IMR-90 (cell line): ENCODE results near the gene ZNF182. TPM values are rescaled to one million over a fixed set of nuclear protein-coding genes. Genes with fewer than 3 reads are reported as not detected.
"Not testable (repeated sequence)": the region's sequence is repeated elsewhere in the genome, so short reads cannot be mapped to it uniquely, and the experiment has no call there.

ENCODE experiments used
- ATAC-seq: fragments of 200-7000 bp; cut with Tn5 transposase; 2 replicates; pipeline ENCODE4 v1.9.1; 2020; ENCODE audit warnings: low read depth, mild to moderate bottlenecking, moderate library complexity
- BruUV-seq: library from RNA; stranded (reverse); fragments of 400-500 nt; replicated peaks from 2 replicates; lab custom pipeline; 2021; lab: Mats Ljungman, UMichigan
- CTCF ChIA-PET: fragments of 300-600 bp; formaldehyde crosslinking; extraction: SDS; loops from one replicate; lab custom pipeline; 2021; ENCODE audit warnings: antibody characterized with exemption; lab: Yijun Ruan, JAX
- POLR2A ChIA-PET: fragments of 300-600 bp; sonication (Branson Sonifier 250); formaldehyde crosslinking; loops from one replicate; lab custom pipeline; 2022; ENCODE audit warnings: antibody characterized with exemption; ENCODE audit not compliant: unreplicated experiment; lab: Charles Lee
- DNase-seq: peaks from one replicate; pipeline ENCODE4 v3.0.0; 2013
- H2AFZ ChIP-seq: replicated peaks from 2 replicates; pipeline ENCODE3; 2013; ENCODE audit warnings: low read length, mild to moderate bottlenecking; ENCODE audit not compliant: poor library complexity
- H2AK5ac ChIP-seq: 2 replicates; pipeline ENCODE4 v1.6.1; 2013; ENCODE audit warnings: low read depth, low read length, inconsistent platforms
- H2AK9ac ChIP-seq: replicated peaks from 2 replicates; pipeline ENCODE3; 2013; ENCODE audit warnings: mild to moderate bottlenecking, low read depth, low read length, moderate library complexity; ENCODE audit not compliant: poor library complexity
- H2BK120ac ChIP-seq: 2 replicates; pipeline ENCODE4 v1.6.1; 2013; ENCODE audit warnings: low read depth, low read length, inconsistent platforms
- H2BK15ac ChIP-seq: 3 replicates; pipeline ENCODE4 v1.6.1; 2013; ENCODE audit warnings: low read depth, low read length, inconsistent platforms
- H2BK20ac ChIP-seq: 2 replicates; pipeline ENCODE4 v1.6.1; 2013; ENCODE audit warnings: low read depth, mild to moderate bottlenecking, inconsistent platforms, low read length, moderate library complexity
- H2BK5ac ChIP-seq: 2 replicates; pipeline ENCODE4 v1.6.1; 2013; ENCODE audit warnings: mild to moderate bottlenecking, low read depth, low read length, inconsistent platforms; ENCODE audit not compliant: poor library complexity, severe bottlenecking
- H3K14ac ChIP-seq: replicated peaks from 2 replicates; pipeline ENCODE4 v1.6.1; 2013; ENCODE audit warnings: low read depth, low read length, inconsistent platforms
- H3K18ac ChIP-seq: 2 replicates; pipeline ENCODE4 v1.6.1; 2013; ENCODE audit warnings: low read depth, low read length, control low read depth
- H3K23ac ChIP-seq: 2 replicates; pipeline ENCODE4 v1.6.1; 2013; ENCODE audit warnings: low read depth, low read length, inconsistent platforms
- H3K27ac ChIP-seq: 2 replicates; pipeline ENCODE4 v1.5.1; 2013; ENCODE audit warnings: mild to moderate bottlenecking, control low read depth, low read length; ENCODE audit not compliant: insufficient read depth
- H3K27me3 ChIP-seq: 2 replicates; pipeline ENCODE4 v1.6.1; 2013; ENCODE audit warnings: low read length; ENCODE audit not compliant: control insufficient read depth, insufficient read depth
- H3K36me3 ChIP-seq: 2 replicates; pipeline ENCODE4 v1.6.1; 2013; ENCODE audit warnings: low read length, mixed read lengths; ENCODE audit not compliant: control insufficient read depth, insufficient read depth
- H3K4ac ChIP-seq: 2 replicates; pipeline ENCODE4 v1.6.1; 2013; ENCODE audit warnings: low read depth, low read length, inconsistent platforms
- H3K4me1 ChIP-seq: 2 replicates; pipeline ENCODE4 v1.6.1; 2013; ENCODE audit warnings: low read length, mixed read lengths; ENCODE audit not compliant: control insufficient read depth, insufficient read depth
- H3K4me2 ChIP-seq: 2 replicates; pipeline ENCODE4 v1.6.1; 2013; ENCODE audit warnings: low read depth, mild to moderate bottlenecking, control low read depth, low read length, moderate library complexity
- H3K4me3 ChIP-seq: 2 replicates; pipeline ENCODE4 v1.5.1; 2013; ENCODE audit warnings: low read depth, mild to moderate bottlenecking, control low read depth, low read length, moderate library complexity; ENCODE audit not compliant: insufficient read depth
- H3K56ac ChIP-seq: 2 replicates; pipeline ENCODE4 v1.6.1; 2013; ENCODE audit warnings: low read length, inconsistent platforms; ENCODE audit not compliant: insufficient read depth; ENCODE audit errors: extremely low read depth
- H3K79me1 ChIP-seq, 2 experiments: 2 replicates each; pipeline ENCODE4 v1.6.1; 2013; ENCODE audit warnings: low read length in 2 of 2, inconsistent platforms in 1 of 2, low read depth in 1 of 2
- H3K9ac ChIP-seq: 2 replicates; pipeline ENCODE4 v1.6.1; 2013; ENCODE audit warnings: low read depth, low read length, control low read depth
- H3K9me1 ChIP-seq: 2 replicates; pipeline ENCODE4 v1.6.1; 2013; ENCODE audit warnings: low read length, inconsistent platforms; ENCODE audit not compliant: insufficient read depth
- H3K9me3 ChIP-seq: 2 replicates; pipeline ENCODE4 v1.6.1; 2013; ENCODE audit warnings: low read length; ENCODE audit not compliant: control insufficient read depth, insufficient read depth
- H4K20me1 ChIP-seq: 2 replicates; pipeline ENCODE4 v1.6.1; 2013; ENCODE audit warnings: low read length, inconsistent platforms; ENCODE audit not compliant: insufficient read depth
- H4K5ac ChIP-seq: 2 replicates; pipeline ENCODE4 v1.6.1; 2013; ENCODE audit warnings: mild to moderate bottlenecking, low read depth, low read length, control low read depth
- H4K8ac ChIP-seq, 2 experiments: 2 replicates each; pipeline ENCODE4 v1.6.1; 2013; ENCODE audit warnings: low read depth in 2 of 2, low read length in 2 of 2, control low read depth in 1 of 2, inconsistent platforms in 1 of 2
- H4K91ac ChIP-seq: 2 replicates; pipeline ENCODE4 v1.6.1; 2013; ENCODE audit warnings: low read depth, low read length, inconsistent platforms; ENCODE audit not compliant: insufficient read depth
- WGBS, 2 experiments: methylation state at CpG; one replicate each; pipeline versions ENCODE4 v1.1.5 to v1.1.7; 2013; ENCODE audit warnings: missing lambda C conversion rate in 2 of 2; ENCODE audit not compliant: insufficient read length in 1 of 2; ENCODE audit errors: extremely low coverage in 2 of 2; 5-methylcytosine and 5-hydroxymethylcytosine counted together
- dilution Hi-C: fragments of 300-500 bp; cut with HindIII; formaldehyde crosslinking; loops from one replicate; pipeline ENCODE4 v1.14.3; 2018; ENCODE audit warnings: low sequenced_read_pairs; ENCODE audit not compliant: unreplicated experiment
- in situ Hi-C: fragments of 300-500 bp; cut with MboI; formaldehyde crosslinking; loops from 3 replicates; pipeline ENCODE4 v1.14.3; 2019; ENCODE audit warnings: low sequenced_read_pairs, inconsistent platforms, mixed read lengths
- intact Hi-C: fragments of 100-400 bp; cut with micrococcal nuclease; formaldehyde crosslinking; loops from 2 replicates; pipeline ENCODE4 v1.10.0; 2022
- polyA plus RNA-seq, 3 experiments: library from polyadenylated mRNA; depleted of rRNA; stranded (reverse); fragments of >200 nt; gene quantifications; 2 replicates each; pipeline ENCODE4 v1.2.3, GENCODE V29; 2012; ENCODE audit warnings: low replicate concordance in 1 of 3
- total RNA-seq: library from RNA; depleted of rRNA; stranded (reverse); fragments of >200 nt; gene quantifications from 2 replicates; pipeline ENCODE4 v1.2.3, GENCODE V29; 2012

ZNF182 gene
- total and polyA plus RNA-seq, 2 of the 4 experiments (the other 2 are of a cell fraction): 1.7 to 3.0 TPM

- H2AFZ ChIP-seq, H4K8ac ChIP-seq, H3K18ac ChIP-seq, POLR2A ChIA-PET, H2BK20ac ChIP-seq, H3K4ac ChIP-seq, H3K9ac ChIP-seq, H3K56ac ChIP-seq, H3K23ac ChIP-seq, H2BK120ac ChIP-seq, H2AK9ac ChIP-seq, DNase-seq, H3K36me3 ChIP-seq, dilution Hi-C loops, H3K79me1 ChIP-seq, H3K4me1 ChIP-seq, H4K91ac ChIP-seq, H3K14ac ChIP-seq, H3K27ac ChIP-seq, H2BK5ac ChIP-seq, H3K4me2 ChIP-seq, H4K20me1 ChIP-seq, H2BK15ac ChIP-seq, H3K27me3 ChIP-seq, H3K9me1 ChIP-seq, ATAC-seq, H3K9me3 ChIP-seq, H3K4me3 ChIP-seq, H2AK5ac ChIP-seq, H4K5ac ChIP-seq, BruUV-seq: not testable (repeated sequence)
- intact Hi-C loops (loop anchor here (5.0 kb wide), 3 partner anchors 465 to 530 kb away; partner anchors contain the start of gene ARAF), in situ Hi-C loops (loop anchor here (10.0 to 25.0 kb wide), 2 partner anchors 193 to 490 kb away; partner anchors contain the start of gene ZNF81)
- CTCF ChIA-PET: interaction anchor here (1.1 kb wide), 1 partner anchor 383 kb away, joined by 3 read pairs; no protein-coding TSS in a partner anchor
- whole genome bisulfite sequencing, 2 experiments: no CpG with 5 or more reads among the region's 4 CpGs
Measured at GRCh38 chrX:48027545-48027944, 23.8 kb upstream of the ZNF182 start.
